Measurements from ENCODE around the gene DNAI4. TPM values are rescaled to one million over a fixed set of nuclear protein-coding genes. Genes with fewer than 3 reads are reported as not detected.
A peak's percentile ranks its signal among the peaks of the same experiment; 100 is the strongest.

Gene DNAI4
- total RNA-seq, 1 donor from 2014 or later, result 6.0 TPM

GRCh38 chr1:66764994-66765578 lies 159.6 kb downstream of the DNAI4 start:
- DNase-seq (ENCODE audit: low read depth in 2 of 2), result peak; percentile 69 to 81

Other genes starting within 250 kb of the DNAI4 start
- gene DYNLT5, start 172.4 kb downstream of the DNAI4 start, total RNA-seq, result 0.22 and 0.40 TPM in 2 replicates
- gene INSL5, start 123.6 kb downstream of the DNAI4 start, total RNA-seq, result not detected in 2 replicates
- gene MIER1, start 134 bp upstream of the DNAI4 start, total RNA-seq, result 15.3 and 24.0 TPM in 2 replicates
- 2.6 and 4.4 TPM in 2 replicates for gene SLC35D1, start 129.3 kb upstream of the DNAI4 start, total RNA-seq
- not detected in 2 replicates for gene C1orf141, start 210.1 kb upstream of the DNAI4 start, total RNA-seq
- not detected in 2 replicates for gene IL23R, start 241.6 kb upstream of the DNAI4 start, total RNA-seq

Measured in lung microvascular endothelial cell (primary cell).